Measurements from ENCODE around the gene GNB1L. TPM values are rescaled to one million over a fixed set of nuclear protein-coding genes. Genes with fewer than 3 reads are reported as not detected.

GNB1L gene
- polyA plus RNA-seq, 1 donor from 2014 or later: 16.5 TPM

GRCh38 chr22:19819911-19820879 is 34.5 kb downstream of the GNB1L start:
- Histone ChIP-seq H3K9ac (ENCODE audit: low read length) (no peak overlapping the region), H3K4me3 (ENCODE audit: low read length) (no peak overlapping the region), H3K4me2 (ENCODE audit: low read length) (no peak overlapping the region), H4K20me1 (ENCODE audit: insufficient read depth) (no peaks in the 10 kb centered on the region), H2AFZ (ENCODE audit: low read depth, low read length) (no peak overlapping the region), H3K36me3 (ENCODE audit: insufficient read depth, low read length) (no peaks in the 10 kb centered on the region), H3K79me2 (replicated peaks; ENCODE audit: insufficient read depth, low read length) (no peaks in the 10 kb centered on the region), H3K9me3 (ENCODE audit: low read length) (no peaks in the 10 kb centered on the region), H3K9me2 (ENCODE audit: insufficient read depth, low read length) (no peaks in the 10 kb centered on the region), H3K27ac (ENCODE audit: low read length) (no peak overlapping the region), H3K27me3 (ENCODE audit: insufficient read depth, low read depth, low read length) (no peaks in the 10 kb centered on the region), H3F3A (ENCODE audit: insufficient read depth, low read length, poor library complexity, severe bottlenecking) (no peaks in the 10 kb centered on the region)
- TF ChIP-seq RAD21 (conservative IDR thresholded peaks at IDR 0.05) (no peak), CTCF (IDR thresholded peaks at IDR 0.05; ENCODE audit: poor library complexity, severe bottlenecking) (no peak), SMC3 (conservative IDR thresholded peaks at IDR 0.05; ENCODE audit: poor library complexity) (no peak), TAF1 (IDR thresholded peaks at IDR 0.05; ENCODE audit: low read depth) (no peak), MXI1 (conservative IDR thresholded peaks at IDR 0.05; ENCODE audit: poor library complexity, severe bottlenecking) (no peak), REST (IDR thresholded peaks at IDR 0.05; ENCODE audit: borderline replicate concordance) (no peak), POLR2AphosphoS5 (IDR thresholded peaks at IDR 0.05) (no peak), EP300 (conservative IDR thresholded peaks at IDR 0.05; ENCODE audit: poor library complexity, severe bottlenecking) (no peak), EZH2 (IDR thresholded peaks at IDR 0.05; ENCODE audit: borderline replicate concordance, insufficient read depth, low read length, poor library complexity, severe bottlenecking) (no peak)

DNA sequence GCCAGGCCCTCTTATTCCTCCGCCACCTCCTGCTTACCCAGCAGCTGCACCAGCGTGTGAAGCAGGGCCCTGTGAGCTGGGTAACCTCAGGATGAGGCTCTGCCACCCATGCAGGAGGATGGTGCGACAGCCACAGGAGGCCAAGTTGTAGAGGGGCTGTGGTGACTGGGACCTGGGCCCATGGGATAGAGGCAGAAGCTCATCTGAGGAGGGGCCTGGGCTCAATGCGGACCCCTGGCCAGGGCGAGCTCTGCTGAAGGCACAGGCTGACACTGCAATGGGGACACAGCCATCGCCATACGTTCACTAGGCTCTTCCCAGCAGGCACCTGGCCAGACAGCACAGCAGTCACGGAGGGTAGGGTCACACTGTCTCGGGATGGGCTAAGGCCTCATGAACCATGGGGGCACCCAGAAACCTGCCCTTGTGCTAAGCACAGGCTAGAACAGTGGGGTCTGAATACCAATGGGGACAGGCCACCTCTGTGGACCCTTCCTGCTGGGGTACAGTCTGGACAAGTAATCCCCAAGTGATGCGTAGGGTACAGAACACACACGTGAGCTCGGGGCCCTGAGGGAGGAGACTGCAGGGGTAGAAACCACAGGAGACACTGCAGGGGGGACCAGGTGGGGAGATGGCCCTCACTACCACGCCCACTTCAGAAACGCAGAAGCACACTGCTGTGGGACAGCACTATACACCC is 35.3 kb downstream of the GNB1L start:
- no peaks in the 10 kb centered on the region for H3K9me3 ChIP-seq (ENCODE audit: low read length)
- no peak overlapping the region for H3K4me3 ChIP-seq (ENCODE audit: low read length)
- no peaks in the 10 kb centered on the region for H3K27me3 ChIP-seq (ENCODE audit: insufficient read depth, low read depth, low read length)
- H3K36me3 ChIP-seq (ENCODE audit: insufficient read depth, low read length): no peaks in the 10 kb centered on the region
- no peak overlapping the region for H3K9ac ChIP-seq (ENCODE audit: low read length)
- no peak overlapping the region for H3K27ac ChIP-seq (ENCODE audit: low read length)
- H3K9me2 ChIP-seq (ENCODE audit: insufficient read depth, low read length): no peaks in the 10 kb centered on the region
- no peaks in the 10 kb centered on the region for H4K20me1 ChIP-seq (ENCODE audit: insufficient read depth)
- TF ChIP-seq EZH2 (IDR thresholded peaks at IDR 0.05; ENCODE audit: borderline replicate concordance, insufficient read depth, low read length, poor library complexity, severe bottlenecking): no peak
- no peak for TF ChIP-seq TAF1 (IDR thresholded peaks at IDR 0.05; ENCODE audit: low read depth)
- TF ChIP-seq POLR2AphosphoS5 (IDR thresholded peaks at IDR 0.05): no peak
- no peak for TF ChIP-seq CTCF (IDR thresholded peaks at IDR 0.05; ENCODE audit: poor library complexity, severe bottlenecking)
- TF ChIP-seq MXI1 (conservative IDR thresholded peaks at IDR 0.05; ENCODE audit: poor library complexity, severe bottlenecking): no peak
- TF ChIP-seq SMC3 (conservative IDR thresholded peaks at IDR 0.05; ENCODE audit: poor library complexity): no peak
- no peak for TF ChIP-seq RAD21 (conservative IDR thresholded peaks at IDR 0.05)
- TF ChIP-seq EP300 (conservative IDR thresholded peaks at IDR 0.05; ENCODE audit: poor library complexity, severe bottlenecking): no peak
- TF ChIP-seq REST (IDR thresholded peaks at IDR 0.05; ENCODE audit: borderline replicate concordance): no peak
- no peaks in the 10 kb centered on the region for H3F3A ChIP-seq (ENCODE audit: insufficient read depth, low read length, poor library complexity, severe bottlenecking)
- H3K79me2 ChIP-seq (replicated peaks; ENCODE audit: insufficient read depth, low read length): no peaks in the 10 kb centered on the region
- no peak overlapping the region for H2AFZ ChIP-seq (ENCODE audit: low read depth, low read length)
- no peak overlapping the region for H3K4me2 ChIP-seq (ENCODE audit: low read length)
